SK-N-SH (cell line): ENCODE measurements around the gene GALR3.

Experiments used
- MXI1 ChIP-seq: IDR thresholded peaks from 2 replicates; pipeline ENCODE4 v1.6.1; 2012; ENCODE audit warnings: mild to moderate bottlenecking, low read depth, low read length, improper control_type of control experiment
- RAD21 ChIP-seq: IDR thresholded peaks from 2 replicates; pipeline ENCODE4 v1.6.1; 2012; ENCODE audit warnings: mild to moderate bottlenecking, low read length
- TAF1 ChIP-seq: IDR thresholded peaks from 2 replicates; pipeline ENCODE4 v1.6.1; 2012; ENCODE audit warnings: low read depth, mild to moderate bottlenecking, low read length, moderate library complexity, borderline replicate concordance
- TCF12 ChIP-seq: IDR thresholded peaks from 2 replicates; pipeline ENCODE4 v1.4.0; 2012
- YY1 ChIP-seq: IDR thresholded peaks from 2 replicates; pipeline ENCODE4 v1.4.0; 2012; ENCODE audit warnings: low read depth, mild to moderate bottlenecking
- TF ChIP-seq, protein P1 (sequence below): fragments of 200-600 bp; sonication (generic); IDR thresholded peaks from 2 replicates; pipeline ENCODE4 v1.6.1; 2017; ENCODE audit warnings: antibody characterized with exemption, mild to moderate bottlenecking, moderate library complexity
- TF ChIP-seq, protein P2 (sequence below): IDR thresholded peaks from 2 replicates; pipeline ENCODE4 v1.4.0; 2012; ENCODE audit warnings: low read depth, borderline replicate concordance

DNA sequence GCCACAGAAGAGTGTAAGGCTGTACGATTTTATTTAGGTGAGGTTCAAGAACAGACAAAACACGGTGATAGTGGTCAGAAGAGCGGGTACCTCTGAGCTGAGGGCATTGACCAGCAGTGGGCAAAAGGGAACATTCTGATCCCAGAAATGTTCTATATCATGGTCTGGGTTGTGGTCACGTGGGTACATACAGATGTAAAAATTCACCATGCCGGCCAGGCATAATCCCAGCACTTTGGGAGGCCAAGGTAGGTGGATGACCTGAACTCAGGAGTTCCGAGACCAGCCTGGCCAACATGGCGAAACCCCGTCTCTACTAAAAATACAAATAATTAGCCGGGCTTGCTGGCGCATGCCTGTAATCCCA lies 46.6 kb upstream of the GALR3 start:
- TF ChIP-seq, protein P1, sequence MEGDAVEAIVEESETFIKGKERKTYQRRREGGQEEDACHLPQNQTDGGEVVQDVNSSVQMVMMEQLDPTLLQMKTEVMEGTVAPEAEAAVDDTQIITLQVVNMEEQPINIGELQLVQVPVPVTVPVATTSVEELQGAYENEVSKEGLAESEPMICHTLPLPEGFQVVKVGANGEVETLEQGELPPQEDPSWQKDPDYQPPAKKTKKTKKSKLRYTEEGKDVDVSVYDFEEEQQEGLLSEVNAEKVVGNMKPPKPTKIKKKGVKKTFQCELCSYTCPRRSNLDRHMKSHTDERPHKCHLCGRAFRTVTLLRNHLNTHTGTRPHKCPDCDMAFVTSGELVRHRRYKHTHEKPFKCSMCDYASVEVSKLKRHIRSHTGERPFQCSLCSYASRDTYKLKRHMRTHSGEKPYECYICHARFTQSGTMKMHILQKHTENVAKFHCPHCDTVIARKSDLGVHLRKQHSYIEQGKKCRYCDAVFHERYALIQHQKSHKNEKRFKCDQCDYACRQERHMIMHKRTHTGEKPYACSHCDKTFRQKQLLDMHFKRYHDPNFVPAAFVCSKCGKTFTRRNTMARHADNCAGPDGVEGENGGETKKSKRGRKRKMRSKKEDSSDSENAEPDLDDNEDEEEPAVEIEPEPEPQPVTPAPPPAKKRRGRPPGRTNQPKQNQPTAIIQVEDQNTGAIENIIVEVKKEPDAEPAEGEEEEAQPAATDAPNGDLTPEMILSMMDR = no peak
- TF ChIP-seq, protein P2, sequence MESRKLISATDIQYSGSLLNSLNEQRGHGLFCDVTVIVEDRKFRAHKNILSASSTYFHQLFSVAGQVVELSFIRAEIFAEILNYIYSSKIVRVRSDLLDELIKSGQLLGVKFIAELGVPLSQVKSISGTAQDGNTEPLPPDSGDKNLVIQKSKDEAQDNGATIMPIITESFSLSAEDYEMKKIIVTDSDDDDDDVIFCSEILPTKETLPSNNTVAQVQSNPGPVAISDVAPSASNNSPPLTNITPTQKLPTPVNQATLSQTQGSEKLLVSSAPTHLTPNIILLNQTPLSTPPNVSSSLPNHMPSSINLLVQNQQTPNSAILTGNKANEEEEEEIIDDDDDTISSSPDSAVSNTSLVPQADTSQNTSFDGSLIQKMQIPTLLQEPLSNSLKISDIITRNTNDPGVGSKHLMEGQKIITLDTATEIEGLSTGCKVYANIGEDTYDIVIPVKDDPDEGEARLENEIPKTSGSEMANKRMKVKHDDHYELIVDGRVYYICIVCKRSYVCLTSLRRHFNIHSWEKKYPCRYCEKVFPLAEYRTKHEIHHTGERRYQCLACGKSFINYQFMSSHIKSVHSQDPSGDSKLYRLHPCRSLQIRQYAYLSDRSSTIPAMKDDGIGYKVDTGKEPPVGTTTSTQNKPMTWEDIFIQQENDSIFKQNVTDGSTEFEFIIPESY = no peak
- TF ChIP-seq YY1 (no peak), MXI1 (no peak), RAD21 (no peak), TAF1 (no peak), TCF12 (no peak)
